ENCODE measurements around the gene FAM24B. TPM values are rescaled to one million over a fixed set of nuclear protein-coding genes. Genes with fewer than 3 reads are reported as not detected.

Gene FAM24B
- total RNA-seq, 1 donor from 2014 or later, result 15.2 TPM

DNA sequence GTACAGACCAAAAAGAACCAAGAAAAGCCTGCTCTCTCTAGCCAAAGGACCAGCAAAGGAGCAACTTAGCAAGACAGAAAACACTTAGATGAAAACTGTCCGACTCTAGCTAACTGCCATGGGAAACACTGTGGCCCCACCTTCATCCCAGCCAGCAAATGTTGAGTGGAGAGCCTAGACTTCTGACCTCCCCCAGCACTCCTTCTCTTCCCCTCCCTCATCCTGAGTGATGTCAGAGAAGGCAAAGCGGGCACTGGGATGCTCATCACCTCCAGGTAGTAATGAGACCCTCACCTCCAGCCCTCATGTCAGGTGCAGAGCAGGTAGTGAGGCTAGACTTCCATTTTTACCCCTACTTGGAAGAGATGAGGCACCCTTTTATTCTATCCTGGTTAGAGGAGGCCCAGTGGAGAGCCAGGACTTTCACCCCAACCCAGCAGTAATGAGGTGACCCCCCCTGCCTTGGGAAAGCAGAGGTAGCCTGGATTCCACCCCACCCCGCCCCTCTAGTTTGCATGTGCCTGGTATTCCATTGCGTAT is 50.6 kb downstream of the FAM24B start:
- intact Hi-C loops (cut with micrococcal nuclease), result no loop called here

DNA sequence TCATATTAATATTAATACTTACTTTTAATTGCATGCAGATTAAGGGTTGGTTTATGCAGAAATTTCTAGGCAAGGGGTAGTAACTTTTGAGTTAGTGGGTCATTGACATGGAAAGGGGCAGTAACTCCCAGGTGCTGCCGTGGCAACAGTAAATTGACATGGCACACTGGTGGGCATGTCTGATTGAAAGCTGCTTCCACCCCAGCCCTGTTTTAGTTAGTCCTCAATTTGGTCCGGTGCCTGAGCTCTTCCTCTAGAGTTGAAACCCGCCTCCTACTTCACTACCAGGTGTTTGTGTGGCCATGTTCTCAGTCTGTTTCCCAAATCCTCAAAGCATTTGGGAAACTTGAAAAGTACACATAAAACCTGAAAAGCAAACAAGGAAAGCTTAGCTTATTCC is 52.1 kb downstream of the FAM24B start:
- H3K4me3 Mint-ChIP-seq, result no peak overlapping the region
- peaks cover 15% of the 10 kb centered on the region for H3K36me3 Mint-ChIP-seq (ENCODE audit: low read depth)
- H3K27me3 Mint-ChIP-seq, result peaks cover 13% of the 10 kb centered on the region
- no peak overlapping the region for H3K27ac Mint-ChIP-seq
- intact Hi-C loops (cut with micrococcal nuclease), result no loop called here
- DNase-seq, result no peak
- no peaks in the 10 kb centered on the region for H3K4me1 Mint-ChIP-seq
- H3K9me3 Mint-ChIP-seq, result no peaks in the 10 kb centered on the region

More for the DNA sequence above, 50.6 kb downstream of the FAM24B start:
- Mint-ChIP-seq H3K27ac (no peak overlapping the region), H3K27me3 (peaks cover 13% of the 10 kb centered on the region), H3K4me3 (no peak overlapping the region), H3K4me1 (no peaks in the 10 kb centered on the region), H3K36me3 (ENCODE audit: low read depth) (peaks cover 24% of the 10 kb centered on the region), H3K9me3 (no peaks in the 10 kb centered on the region)
- DNase-seq, result no peak

DNA sequence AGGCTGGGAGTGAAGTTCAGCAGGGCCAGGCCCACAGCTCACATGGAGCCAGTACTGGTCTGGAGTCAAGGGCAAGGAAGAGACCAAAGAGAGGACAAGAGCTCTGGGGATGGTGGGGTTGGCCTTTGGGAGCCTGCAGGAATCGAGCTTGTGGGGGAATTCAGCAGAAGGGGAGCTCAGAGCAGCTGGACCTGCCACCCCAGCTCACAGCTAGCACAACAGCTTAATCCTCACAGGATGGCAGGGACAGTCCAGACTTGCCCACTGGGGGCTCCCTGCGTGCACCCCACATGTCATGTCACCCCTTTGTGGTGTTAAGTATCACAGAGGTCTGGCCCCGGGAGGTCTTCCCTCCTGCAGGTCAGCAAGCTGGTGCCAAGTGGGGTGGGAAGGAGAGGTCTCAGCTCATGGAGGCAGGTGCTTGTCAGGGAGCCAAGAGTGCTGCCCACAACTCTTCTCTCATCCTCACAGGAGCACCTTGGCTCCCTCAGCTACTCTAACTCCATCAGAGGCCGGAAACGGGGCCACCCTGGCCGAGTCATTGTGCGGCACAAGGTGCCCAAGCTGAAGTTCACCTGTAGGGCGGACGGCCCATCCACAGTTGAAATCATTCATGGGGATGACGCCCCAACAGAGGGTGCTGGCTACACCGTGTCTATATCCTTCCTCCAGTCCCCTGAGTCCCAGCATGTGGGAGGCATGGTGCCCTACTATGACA is 56.2 kb downstream of the FAM24B start:
- Mint-ChIP-seq H3K9me3 (no peaks in the 10 kb centered on the region), H3K4me3 (no peak overlapping the region), H3K27ac (no peak overlapping the region), H3K4me1 (no peaks in the 10 kb centered on the region), H3K27me3 (peaks cover 24% of the 10 kb centered on the region), H3K36me3 (ENCODE audit: low read depth) (no peaks in the 10 kb centered on the region)
- intact Hi-C loops (cut with micrococcal nuclease), result no loop called here
- DNase-seq, result no peak

DNA sequence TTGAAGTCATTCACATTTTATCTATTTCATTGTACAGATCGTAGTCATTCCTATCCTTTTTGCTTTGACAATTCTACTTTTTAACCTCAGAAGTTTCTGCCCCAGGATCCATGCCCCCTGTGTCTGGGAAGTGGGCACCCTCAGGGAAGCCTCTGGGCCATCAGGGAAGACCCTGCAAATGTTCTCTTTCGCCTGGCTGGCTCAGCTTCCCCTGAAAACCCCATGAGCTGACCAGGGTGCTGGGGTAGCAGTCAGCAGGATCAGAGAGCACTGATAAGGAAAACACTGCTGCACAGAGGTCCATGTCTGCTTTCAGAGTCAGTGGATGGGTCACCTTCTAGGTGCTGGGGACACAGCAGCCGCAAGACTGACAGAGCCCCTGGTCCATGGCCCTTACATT is 57.6 kb downstream of the FAM24B start:
- no peak for DNase-seq
- peaks cover 32% of the 10 kb centered on the region for H3K27me3 Mint-ChIP-seq
- no peaks in the 10 kb centered on the region for H3K36me3 Mint-ChIP-seq (ENCODE audit: low read depth)
- no peaks in the 10 kb centered on the region for H3K4me1 Mint-ChIP-seq
- intact Hi-C loops (cut with micrococcal nuclease), result no loop called here
- H3K27ac Mint-ChIP-seq, result no peak overlapping the region
- no peak overlapping the region for H3K4me3 Mint-ChIP-seq
- no peaks in the 10 kb centered on the region for H3K9me3 Mint-ChIP-seq

DNA sequence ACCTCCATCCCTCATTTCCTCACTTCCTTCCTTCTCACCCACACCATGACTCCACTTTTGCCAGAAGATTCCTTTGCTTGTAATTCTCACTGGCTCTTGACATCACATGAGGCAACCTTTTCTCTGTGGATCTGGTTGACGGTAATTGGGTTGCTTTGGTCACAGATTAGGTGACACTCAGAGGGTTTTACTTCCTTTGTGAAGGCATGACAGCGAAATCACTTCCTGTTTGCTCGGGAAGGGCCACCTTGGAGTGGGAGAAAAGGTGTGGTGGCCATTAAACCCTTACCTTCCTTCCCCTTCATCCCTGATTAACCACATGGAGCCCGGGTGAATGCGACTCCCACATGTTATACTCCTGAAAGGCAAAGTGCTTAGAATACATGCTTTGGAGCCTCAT is 63.9 kb downstream of the FAM24B start:
- no peak overlapping the region for H3K27ac Mint-ChIP-seq
- no peak for DNase-seq
- no peak overlapping the region for H3K4me3 Mint-ChIP-seq
- peaks cover 18% of the 10 kb centered on the region for H3K27me3 Mint-ChIP-seq
- H3K4me1 Mint-ChIP-seq, result no peaks in the 10 kb centered on the region
- H3K9me3 Mint-ChIP-seq, result no peaks in the 10 kb centered on the region
- H3K36me3 Mint-ChIP-seq (ENCODE audit: low read depth), result no peaks in the 10 kb centered on the region
- intact Hi-C loops (cut with micrococcal nuclease), result no loop called here

DNA sequence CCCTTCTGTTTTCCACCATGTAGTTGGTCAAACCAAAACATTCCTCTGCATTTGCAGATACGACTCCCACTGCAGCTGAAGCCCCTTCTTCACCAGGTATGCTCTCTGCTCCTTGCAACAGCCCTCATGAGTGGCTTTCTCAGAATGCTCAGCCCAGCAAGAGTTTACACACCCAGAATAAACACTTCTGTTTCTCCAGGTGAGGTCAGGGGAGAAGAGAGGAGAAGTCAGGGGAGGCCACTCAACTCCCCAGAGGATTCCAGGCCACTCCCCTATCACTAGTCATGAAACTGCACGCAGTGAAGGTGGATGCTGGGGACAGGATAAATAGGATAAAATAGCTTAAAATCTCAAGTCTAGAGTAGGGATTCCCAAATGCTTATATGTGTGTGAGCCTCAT is 64.9 kb downstream of the FAM24B start:
- H3K4me3 Mint-ChIP-seq, result no peak overlapping the region
- no peak for DNase-seq
- intact Hi-C loops (cut with micrococcal nuclease), result no loop called here
- no peaks in the 10 kb centered on the region for H3K4me1 Mint-ChIP-seq
- H3K9me3 Mint-ChIP-seq, result no peaks in the 10 kb centered on the region
- H3K27me3 Mint-ChIP-seq, result peaks cover 13% of the 10 kb centered on the region
- H3K36me3 Mint-ChIP-seq (ENCODE audit: low read depth), result no peaks in the 10 kb centered on the region
- H3K27ac Mint-ChIP-seq, result no peak overlapping the region

DNA sequence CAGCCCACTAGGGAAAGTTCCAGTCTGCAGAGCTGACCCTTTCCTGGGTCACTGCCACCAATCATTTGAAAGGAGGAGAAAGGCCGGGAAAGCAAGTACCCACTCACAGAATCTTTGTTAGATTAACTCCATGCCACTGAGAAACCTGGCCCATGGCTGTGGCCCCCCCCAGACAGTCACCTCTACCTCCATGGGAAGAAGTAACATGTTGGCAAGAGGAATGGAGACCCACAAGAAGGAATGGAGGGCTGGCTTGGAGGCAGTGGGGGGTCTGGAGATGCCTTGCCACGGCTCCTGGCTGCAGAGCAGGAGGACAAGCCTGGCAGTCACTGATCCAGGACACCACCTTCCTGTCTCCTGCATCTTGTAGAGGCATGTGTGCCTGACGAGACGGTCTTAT is 66.6 kb downstream of the FAM24B start:
- intact Hi-C loops (cut with micrococcal nuclease), result no loop called here

DNA sequence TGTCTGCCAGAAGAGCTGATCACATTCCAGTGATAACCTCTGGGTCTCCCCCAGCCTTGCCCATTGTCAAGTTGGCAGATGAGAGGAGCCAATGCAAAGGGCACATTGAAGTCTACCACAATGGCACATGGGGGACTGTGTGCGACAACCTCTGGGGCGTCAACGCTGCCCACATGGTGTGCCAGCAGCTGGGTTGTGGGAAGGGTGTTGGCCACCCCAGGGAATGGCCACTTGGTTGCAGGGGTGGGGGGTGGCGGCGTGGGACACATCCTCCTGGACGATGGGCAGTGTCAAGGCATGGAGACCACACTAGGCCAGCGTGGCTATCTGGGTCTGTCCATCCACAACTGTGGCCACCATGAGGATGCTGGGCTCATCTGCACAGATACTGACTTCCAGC is 77.1 kb downstream of the FAM24B start:
- Mint-ChIP-seq H3K4me1 (no peaks in the 10 kb centered on the region), H3K27ac (no peak overlapping the region), H3K27me3 (no peaks in the 10 kb centered on the region), H3K36me3 (ENCODE audit: low read depth) (no peaks in the 10 kb centered on the region), H3K9me3 (no peaks in the 10 kb centered on the region), H3K4me3 (no peak overlapping the region)
- no peak for DNase-seq
- intact Hi-C loops (cut with micrococcal nuclease), result no loop called here

More for the DNA sequence above, 66.6 kb downstream of the FAM24B start:
- DNase-seq, result no peak
- H3K4me3 Mint-ChIP-seq, result no peak overlapping the region
- no peak overlapping the region for H3K27ac Mint-ChIP-seq
- H3K27me3 Mint-ChIP-seq, result peaks cover 5% of the 10 kb centered on the region
- H3K36me3 Mint-ChIP-seq (ENCODE audit: low read depth), result no peaks in the 10 kb centered on the region
- no peaks in the 10 kb centered on the region for H3K9me3 Mint-ChIP-seq
- H3K4me1 Mint-ChIP-seq, result no peaks in the 10 kb centered on the region

Other genes with a start within 250 kb of the FAM24B start
- gene C10orf120, start 179.7 kb downstream of the FAM24B start, total RNA-seq, result not detected in 2 replicates
- 3.1 and 3.7 TPM in 2 replicates for gene CUZD1, start 33.7 kb downstream of the FAM24B start, total RNA-seq
- not detected in 2 replicates for gene FAM24A, start 31.0 kb upstream of the FAM24B start, total RNA-seq
- gene C10orf88, start 74.6 kb upstream of the FAM24B start, total RNA-seq, result 13.9 and 15.7 TPM in 2 replicates
- gene PSTK, start 100.8 kb upstream of the FAM24B start, total RNA-seq, result 4.5 and 4.8 TPM in 2 replicates
- 17.9 and 18.3 TPM in 2 replicates for gene IKZF5, start 129.2 kb upstream of the FAM24B start, total RNA-seq
- 21.3 and 21.6 TPM in 2 replicates for gene ACADSB, start 129.4 kb upstream of the FAM24B start, total RNA-seq

Measured in activated CD4-positive, alpha-beta T cell treated with anti-CD3 and anti-CD28 coated beads, Interleukin-2, amount 10 ng/mL, durations not matched to agents 24 days and 14 days (primary cell).